ENCODE measurements around the gene DNALI1. TPM values are rescaled to one million over a fixed set of nuclear protein-coding genes. Genes with fewer than 3 reads are reported as not detected.
A peak's percentile ranks its signal among the peaks of the same experiment; 100 is the strongest.

The DNALI1 gene
- total and polyA plus RNA-seq, 2 of the 4 experiments (the other 2 are of a cell fraction), result 9.1 to 10.1 TPM

GRCh38 chr1:37513795-37514349, 42.9 kb upstream of the DNALI1 start:
- Histone ChIP-seq H2AK5ac (ENCODE audit: low read depth, low read length) (0 out of 2 replicates have a peak overlapping the region, but pooled peaks have one; percentile 47), H3K36me3 (ENCODE audit: control insufficient read depth, insufficient read depth, low read length) (peaks cover 12% of the 10 kb centered on the region), H3K4me1 (ENCODE audit: control insufficient read depth, insufficient read depth, low read length) (peaks cover 2% of the 10 kb centered on the region; the same call in 1 of the 2 replicates), H2BK120ac (ENCODE audit: low read depth, low read length) (no peak overlapping the region), H2BK20ac (ENCODE audit: low read depth, low read length) (no peak overlapping the region), H3K4ac (ENCODE audit: low read depth, low read length) (peak overlapping the region; percentile 15), H3K27me3 (ENCODE audit: control insufficient read depth, insufficient read depth, low read length) (no peaks in the 10 kb centered on the region), H3K79me1 (ENCODE audit: low read depth in 1 of 2, low read length in 2 of 2) (peaks cover 15 to 25% of the 10 kb centered on the region in 2 experiments), H3K23ac (ENCODE audit: low read depth, low read length) (peak overlapping the region; percentile 71), H2BK5ac (ENCODE audit: low read depth, low read length, poor library complexity, severe bottlenecking) (no peak overlapping the region), H4K8ac (ENCODE audit: low read depth in 2 of 2, low read length in 2 of 2) (no peak overlapping the region; a peak in 1 of 4 replicates), H4K20me1 (ENCODE audit: insufficient read depth, low read length) (peaks cover 8% of the 10 kb centered on the region; the same call in 1 of the 2 replicates), H3K9ac (ENCODE audit: low read depth, low read length) (peak overlapping the region; percentile 63), H3K56ac (ENCODE audit: extremely low read depth, insufficient read depth, low read length) (0 out of 2 replicates have a peak overlapping the region, but pooled peaks have one; percentile 4), H3K4me3 (ENCODE audit: insufficient read depth, low read depth, low read length) (peak overlapping the region; percentile 71), H3K9me3 (ENCODE audit: control insufficient read depth, insufficient read depth, low read length) (no peaks in the 10 kb centered on the region), H3K4me2 (ENCODE audit: low read depth, low read length) (peak overlapping the region; percentile 88), H3K27ac (ENCODE audit: insufficient read depth, low read length) (peak overlapping the region; percentile 80), H2BK15ac (ENCODE audit: low read depth, low read length) (no peak overlapping the region), H4K91ac (ENCODE audit: insufficient read depth, low read depth, low read length) (no peak overlapping the region), H3K14ac (replicated peaks; ENCODE audit: low read depth, low read length) (peak overlapping the region; percentile 54; the same call in 1 of the 2 replicates), H4K5ac (ENCODE audit: low read depth, low read length) (no peak overlapping the region), H2AK9ac (replicated peaks; ENCODE audit: low read depth, low read length, poor library complexity) (peak overlapping the region; percentile 35), H3K9me1 (ENCODE audit: insufficient read depth, low read length) (no peaks in the 10 kb centered on the region; the same call in 1 of the 2 replicates), H3K18ac (ENCODE audit: low read depth, low read length) (no peak overlapping the region), H2AFZ (replicated peaks; ENCODE audit: low read length, poor library complexity) (peak overlapping the region; percentile 99)
- ChIA-PET CTCF (interaction anchor here (0.6 to 1.5 kb wide), 6 partner anchors 11 to 1331 kb away, joined by 3 to 10 read pairs (median 6); no protein-coding TSS in a partner anchor), POLR2A (ENCODE audit: unreplicated experiment) (no interaction called here)
- in situ Hi-C loops (cut with MboI; ENCODE audit: low sequenced_read_pairs) (no loop called here), intact Hi-C loops (cut with micrococcal nuclease) (loop anchor here (2.0 kb wide), 3 partner anchors 21 to 169 kb away; no protein-coding TSS in a partner anchor), dilution Hi-C loops (cut with HindIII; ENCODE audit: low sequenced_read_pairs, unreplicated experiment) (no loop called here)
- ATAC-seq (ENCODE audit: low read depth), result no peak; the same call in 1 of the 2 replicates
- no peak for DNase-seq
- TF ChIP-seq, protein P1, sequence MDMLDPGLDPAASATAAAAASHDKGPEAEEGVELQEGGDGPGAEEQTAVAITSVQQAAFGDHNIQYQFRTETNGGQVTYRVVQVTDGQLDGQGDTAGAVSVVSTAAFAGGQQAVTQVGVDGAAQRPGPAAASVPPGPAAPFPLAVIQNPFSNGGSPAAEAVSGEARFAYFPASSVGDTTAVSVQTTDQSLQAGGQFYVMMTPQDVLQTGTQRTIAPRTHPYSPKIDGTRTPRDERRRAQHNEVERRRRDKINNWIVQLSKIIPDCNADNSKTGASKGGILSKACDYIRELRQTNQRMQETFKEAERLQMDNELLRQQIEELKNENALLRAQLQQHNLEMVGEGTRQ (IDR thresholded peaks at IDR 0.05; ENCODE audit: low read depth, low read length), result no peak
- TF ChIP-seq BHLHE40 (IDR thresholded peaks at IDR 0.05; ENCODE audit: low read depth, low read length) (no peak), FOS (IDR thresholded peaks at IDR 0.05; ENCODE audit: low read depth, low read length) (no peak), RCOR1 (IDR thresholded peaks at IDR 0.05; ENCODE audit: insufficient replicate concordance, low read length) (no peak), MAFK (IDR thresholded peaks at IDR 0.05; ENCODE audit: low read depth, low read length) (no peak), MAZ (IDR thresholded peaks at IDR 0.05; ENCODE audit: borderline replicate concordance, low read depth, low read length) (no peak), CEBPB (IDR thresholded peaks at IDR 0.05; ENCODE audit: low read depth, low read length) (no peak), MXI1 (IDR thresholded peaks at IDR 0.05; ENCODE audit: borderline replicate concordance, low read depth, low read length) (no peak), POLR2A (IDR thresholded peaks at IDR 0.05; ENCODE audit: low read depth, low read length) (no peak)
- TF ChIP-seq, protein P2, sequence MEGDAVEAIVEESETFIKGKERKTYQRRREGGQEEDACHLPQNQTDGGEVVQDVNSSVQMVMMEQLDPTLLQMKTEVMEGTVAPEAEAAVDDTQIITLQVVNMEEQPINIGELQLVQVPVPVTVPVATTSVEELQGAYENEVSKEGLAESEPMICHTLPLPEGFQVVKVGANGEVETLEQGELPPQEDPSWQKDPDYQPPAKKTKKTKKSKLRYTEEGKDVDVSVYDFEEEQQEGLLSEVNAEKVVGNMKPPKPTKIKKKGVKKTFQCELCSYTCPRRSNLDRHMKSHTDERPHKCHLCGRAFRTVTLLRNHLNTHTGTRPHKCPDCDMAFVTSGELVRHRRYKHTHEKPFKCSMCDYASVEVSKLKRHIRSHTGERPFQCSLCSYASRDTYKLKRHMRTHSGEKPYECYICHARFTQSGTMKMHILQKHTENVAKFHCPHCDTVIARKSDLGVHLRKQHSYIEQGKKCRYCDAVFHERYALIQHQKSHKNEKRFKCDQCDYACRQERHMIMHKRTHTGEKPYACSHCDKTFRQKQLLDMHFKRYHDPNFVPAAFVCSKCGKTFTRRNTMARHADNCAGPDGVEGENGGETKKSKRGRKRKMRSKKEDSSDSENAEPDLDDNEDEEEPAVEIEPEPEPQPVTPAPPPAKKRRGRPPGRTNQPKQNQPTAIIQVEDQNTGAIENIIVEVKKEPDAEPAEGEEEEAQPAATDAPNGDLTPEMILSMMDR (conservative IDR thresholded peaks at IDR 0.05; ENCODE audit: low read depth, low read length), result no peak
- WGBS, 2 experiments (ENCODE audit: extremely low coverage in 2 of 2, insufficient read length in 1 of 2), result 0% methylated on average over 10 of the region's 26 CpGs; no CpG with 5 or more reads in 1 of the 2 experiments
- BruUV-seq (replicated peaks), result no TSS peak

Measured in IMR-90 (cell line).